Adrenal gland (tissue), 19 donors: ENCODE results near the gene SNRNP48. TPM values are rescaled to one million over a fixed set of nuclear protein-coding genes. Genes with fewer than 3 reads are reported as not detected.

ENCODE experiments used
- DNase-seq, 7 donors: peaks; one replicate each; pipeline ENCODE4 v3.0.0-alpha.2; 2019 to 2020
- H3K27ac ChIP-seq, 5 donors: fragments of 200-600 bp; sonication (generic) in 4 of 5; 1 replicate in 3 of 5; 2 replicates in 2 of 5; pipeline versions ENCODE4 v1.5.1 to v1.8.0; 2016 to 2020; ENCODE audit warnings: mild to moderate bottlenecking in 1 of 5
- H3K27me3 ChIP-seq: fragments of 200-600 bp; 2 replicates; pipeline ENCODE4 v1.8.0; 2021
- H3K36me3 ChIP-seq, 2 donors: fragments of 200-600 bp; replicated peaks in 1 of 2; 1 replicate in 1 of 2; 2 replicates in 1 of 2; pipeline versions ENCODE4 v1.5.1 to v1.8.0; 2018 to 2022
- H3K4me1 ChIP-seq, 2 donors: fragments of 200-600 bp; replicated peaks in 1 of 2; 1 replicate in 1 of 2; 2 replicates in 1 of 2; pipeline versions ENCODE4 v1.5.1 to v1.8.0; 2018 to 2021
- H3K4me3 ChIP-seq, 4 donors: fragments of 200-600 bp; sonication (generic) in 3 of 4; one replicate each; pipeline ENCODE4 v1.5.1; 2016 to 2018
- H3K9me3 ChIP-seq, 3 donors: fragments of 200-600 bp; sonication (generic) in 1 of 3; replicated peaks in 1 of 3; 1 replicate in 2 of 3; 2 replicates in 1 of 3; pipeline versions ENCODE4 v1.5.1 to v1.8.0; 2016 to 2021
- CTCF ChIP-seq, 6 experiments: fragments of 450-650 bp in 4 of 6; fragments of 200-600 bp in 2 of 6; sonication (generic) in 1 of 6; IDR thresholded peaks; 1 replicate in 5 of 6; 2 replicates in 1 of 6; pipeline versions ENCODE4 v1.5.1 to v1.8.0; 2016 to 2021; ENCODE audit warnings: antibody characterized with exemption in 6 of 6, mild to moderate bottlenecking in 2 of 6, moderate library complexity in 1 of 6
- POLR2A ChIP-seq, 2 donors: fragments of 450-650 bp; IDR thresholded peaks; one replicate each; pipeline ENCODE4 v1.6.1; 2017; ENCODE audit warnings: antibody characterized with exemption in 2 of 2, mild to moderate bottlenecking in 2 of 2, moderate library complexity in 1 of 2
- WGBS, 4 donors: extraction: QIAGEN DNeasy Blood & Tissue Kit in 2 of 4; methylation state at CpG; one replicate each; pipeline versions ENCODE4 v1.1.5 to v1.1.7; 2013 to 2017; 5-methylcytosine and 5-hydroxymethylcytosine counted together
- intact Hi-C, 2 donors: fragments of 100-400 bp; cut with DNase I; formaldehyde crosslinking; loops; one replicate each; pipeline versions ENCODE4 v1.14.1 to v1.15.0; 2022 to 2023
- long read RNA-seq, 10 donors: library from polyadenylated mRNA in 3 of 10; unstranded in 2 of 10; stranded (forward) in 1 of 10; transcript quantifications; one replicate each; pipeline ENCODE4 v2.0.0 and lab custom pipeline, GENCODE V29; 2021 to 2026
- polyA plus RNA-seq, 3 donors: library from polyadenylated mRNA; stranded (reverse); fragments of 200-250 nt in 2 of 3; fragments of 350-450 nt in 1 of 3; fragmentation: Illumina TruSeq in 1 of 3; extraction: RNeasy Lipid Tissue Mini Kit (QIAGEN cat#74804) in 1 of 3; gene quantifications; one replicate each; pipeline ENCODE4 v1.2.3, GENCODE V29; 2013 to 2014
- total RNA-seq, 9 donors: library from RNA; depleted of rRNA in 4 of 9; stranded (reverse); fragments of >200 nt in 4 of 9; fragments of 120-200 nt in 1 of 9; fragmentation: NEBNext Ultra II Directional in 1 of 9; extraction: Animal tissue kit (Norgen Biotek cat#: 25700) in 1 of 9; gene quantifications; one replicate each; pipeline versions ENCODE4 v1.1.0 to v1.2.4, GENCODE V29; 2013 to 2023
- donor health status: healthy with polysubstance abuse.
- donor health status: Bipolar disorder and iron deficiency.
- donor health status: DM: yes; HTN: yes; CAD: no.
- donor health status: DM: no; HTN: no; CAD: no.
- donor health status: DM: no; HTN: no; CAD: no.
- donor health status: DM: yes; HTN: yes; CAD: no.

The SNRNP48 gene
- 10 to 100 TPM in 5 of 9 donors, 1 to 10 TPM in 4; 2.5 to 13.1 (median 10.1) TPM for total RNA-seq
- 10 to 100 TPM in 1 of 3 donors, 1 to 10 TPM in 2; 3.5 to 10.5 (median 6.4) TPM for polyA plus RNA-seq
- long read RNA-seq, donor 1, full-length matches to known transcripts: 3 of 3 reads
- long read RNA-seq, donor 1, partial matches to known transcripts: 0 of 3 reads
- long read RNA-seq, donor 1, other reads (novel, unspliced or antisense): 0 of 3 reads
- long read RNA-seq, donor 2, full-length matches to known transcripts: 2 of 2 reads
- long read RNA-seq, donor 2, partial matches to known transcripts: 0 of 2 reads
- long read RNA-seq, donor 2, other reads (novel, unspliced or antisense): 0 of 2 reads
- long read RNA-seq, donor 3, full-length matches to known transcripts: 1 of 1 reads
- long read RNA-seq, donor 3, partial matches to known transcripts: 0 of 1 reads
- long read RNA-seq, donor 3, other reads (novel, unspliced or antisense): 0 of 1 reads
- long read RNA-seq, donor 4: 0 reads
- long read RNA-seq, donor 5, full-length matches to known transcripts: 1 of 1 reads
- long read RNA-seq, donor 5, partial matches to known transcripts: 0 of 1 reads
- long read RNA-seq, donor 5, other reads (novel, unspliced or antisense): 0 of 1 reads
- long read RNA-seq, donor 6, partial matches to known transcripts: 0 of 1 reads
- long read RNA-seq, donor 6, other reads (novel, unspliced or antisense): 1 of 1 reads
- long read RNA-seq, donor 7: 0 reads
- long read RNA-seq, donor 8, full-length matches to known transcripts: 3 of 3 reads
- long read RNA-seq, donor 8, partial matches to known transcripts: 0 of 3 reads
- long read RNA-seq, donor 8, other reads (novel, unspliced or antisense): 0 of 3 reads
- long read RNA-seq, donor 9, partial matches to known transcripts: 0 of 1 reads
- long read RNA-seq, donor 9, other reads (novel, unspliced or antisense): 0 of 1 reads
- long read RNA-seq, donor 10, full-length matches to known transcripts: 4 of 4 reads
- long read RNA-seq, donor 10, partial matches to known transcripts: 0 of 4 reads
- long read RNA-seq, donor 10, other reads (novel, unspliced or antisense): 0 of 4 reads

- H3K4me3 ChIP-seq: peak within 1 kb of the TSS; percentile 51 to 96 (median 88)
- no peaks in the 10 kb centered on the region for H3K27me3 ChIP-seq
- peak within 1 kb of the TSS in 4 of 5 donors; percentile 52 to 72 (median 62) for H3K27ac ChIP-seq
- peaks cover 0 to 3% of the 10 kb centered on the region in 2 donors for H3K36me3 ChIP-seq
- no peaks in the 10 kb centered on the region for H3K9me3 ChIP-seq
- TF ChIP-seq POLR2A (IDR thresholded peaks at IDR 0.05): peak; percentile 48 to 69
- no peak for TF ChIP-seq CTCF (IDR thresholded peaks at IDR 0.05)
- intact Hi-C loops: no loop called here
- peak; percentile 93 to 98 (median 96) for DNase-seq
- peaks cover 13 to 26% of the 10 kb centered on the region in 2 donors for H3K4me1 ChIP-seq
- 1 to 4% (median 2%) methylated on average over 16 to 72 of the region's 72 CpGs for WGBS, 4 donors
These were observed at the start of gene SNRNP48 for GRCh38 chr6:7589949-7590917. SNRNP48 (plus strand) TSS chr6:7590198; CDS start chr6:7590258, 60 bp downstream.

GRCh38 chr6:7540595-7540994 is 49.4 kb upstream of the SNRNP48 start:
- H3K27ac ChIP-seq: no peak overlapping the region
- WGBS, 4 donors: 41 to 64% (median 53%) methylated on average over 16 to 17 of the region's 17 CpGs
- intact Hi-C loops: no loop called here
- peaks cover 5% of the 10 kb centered on the region for H3K27me3 ChIP-seq
- H3K36me3 ChIP-seq: no peaks in the 10 kb centered on the region
- H3K4me3 ChIP-seq: peak overlapping the region in 1 of 4 donors; percentile 70
- DNase-seq: no peak
- no peaks in the 10 kb centered on the region for H3K9me3 ChIP-seq
- TF ChIP-seq POLR2A (IDR thresholded peaks at IDR 0.05) (no peak), CTCF (IDR thresholded peaks at IDR 0.05) (no peak)
- H3K4me1 ChIP-seq: peaks cover 0 to 13% of the 10 kb centered on the region in 2 donors

- Histone ChIP-seq H3K4me3 (peak within 1 kb of the TSS; percentile 51 to 79 (median 71)), H3K9me3 (no peaks in the 10 kb centered on the region), H3K4me1 (peaks cover 0 to 16% of the 10 kb centered on the region in 2 donors), H3K27me3 (peaks cover 5% of the 10 kb centered on the region), H3K27ac (peak within 1 kb of the TSS; percentile 80 to 93 (median 88)), H3K36me3 (no peaks in the 10 kb centered on the region)
- peak; percentile 57 to 81 (median 60) for DNase-seq
- TF ChIP-seq POLR2A (IDR thresholded peaks at IDR 0.05) (peak in 1 of 2 donors; percentile 55), CTCF (IDR thresholded peaks at IDR 0.05) (peak in 1 of 6 experiments; percentile 5)
- intact Hi-C loops: no loop called here
- WGBS, 4 donors: 0 to 1% (median 1%) methylated on average over 9 to 101 of the region's 105 CpGs
These were observed 48.6 kb upstream of the SNRNP48 start, which contains the start of gene DSP for GRCh38 chr6:7541175-7542064. DSP (plus strand) TSS chr6:7541671; CDS start chr6:7541916, 245 bp downstream.
